ENCODE measurements around the gene AMBRA1. TPM values are rescaled to one million over a fixed set of nuclear protein-coding genes. Genes with fewer than 3 reads are reported as not detected.

The AMBRA1 gene
- total and polyA plus RNA-seq, 2 donors: 8.7 to 20.6 TPM

DNA sequence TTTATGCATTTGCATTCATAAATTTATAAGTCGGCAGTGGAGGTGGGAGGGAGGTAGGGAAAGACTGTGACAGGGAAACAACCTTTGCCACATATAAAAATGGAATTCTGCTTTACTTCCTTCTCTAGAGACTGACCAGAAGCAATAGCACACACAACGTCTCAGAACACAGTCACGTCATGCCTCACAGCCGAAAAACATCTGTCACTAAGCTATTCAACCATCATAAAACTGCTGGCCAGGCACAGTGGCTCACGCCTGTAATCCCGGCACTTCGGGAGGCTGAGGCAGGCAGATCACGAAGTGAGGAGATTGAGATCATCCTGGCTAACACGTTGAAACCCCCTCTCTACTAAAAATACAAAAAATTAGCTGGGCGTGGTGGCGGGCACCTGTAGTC is 101.3 kb downstream of the AMBRA1 start:
- Histone ChIP-seq H3K36me3 (ENCODE audit: control insufficient read depth in 2 of 2, insufficient read depth in 2 of 2, low read length in 1 of 2) (peaks cover 12 to 38% of the 10 kb centered on the region in 2 donors), H3K9me3 (ENCODE audit: control insufficient read depth in 2 of 2, insufficient read depth in 1 of 2, low read length in 1 of 2) (no peaks in the 10 kb centered on the region), H3K27me3 (ENCODE audit: control insufficient read depth in 2 of 2, insufficient read depth in 1 of 2, low read length in 1 of 2) (no peaks in the 10 kb centered on the region), H3K4me3 (ENCODE audit: low read length in 2 of 2) (no peak overlapping the region), H3K27ac (ENCODE audit: low read depth in 1 of 2, low read length in 1 of 2) (no peak overlapping the region), H3K4me1 (ENCODE audit: control insufficient read depth in 2 of 2, insufficient read depth in 2 of 2, low read length in 2 of 2) (peaks cover 0 to 3% of the 10 kb centered on the region in 2 donors)
- DNase-seq (ENCODE audit: low read depth in 6 of 9, low spot score in 9 of 9): no peak
- 95% methylated on average over 11 of the region's 11 CpGs for WGBS

DNA sequence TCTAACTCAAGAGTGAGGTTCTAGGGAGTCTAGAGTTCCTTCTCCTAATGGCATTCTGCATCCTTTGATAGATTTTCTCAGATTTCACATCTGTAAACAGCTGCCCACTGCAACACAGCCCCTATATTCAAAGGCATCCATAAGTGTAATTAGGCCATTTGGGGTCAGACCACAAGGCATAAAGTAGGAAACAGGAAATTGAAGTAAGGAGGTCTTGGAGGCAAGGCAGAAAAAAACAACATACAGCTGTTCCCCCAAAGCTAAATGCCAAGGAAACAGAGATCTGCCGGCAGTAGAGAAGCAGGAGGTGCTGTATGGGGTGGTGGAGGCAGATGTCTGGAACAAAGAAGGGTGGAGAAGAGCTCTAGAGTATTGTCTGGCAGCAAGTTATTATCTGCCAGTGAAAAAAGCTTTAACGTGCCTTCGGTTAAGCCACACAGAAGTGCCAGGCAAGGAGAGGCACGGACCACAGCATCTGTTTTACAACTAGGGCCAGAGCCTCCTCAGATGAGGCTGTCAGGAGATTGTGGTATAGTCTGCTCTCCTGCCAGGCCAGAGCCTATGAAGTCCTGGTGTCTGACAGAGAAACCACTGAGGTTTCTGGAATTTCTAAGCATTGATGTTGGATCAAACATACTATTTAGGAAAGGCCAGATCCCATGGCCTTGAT is 102.0 kb downstream of the AMBRA1 start:
- no peak overlapping the region for H3K4me3 ChIP-seq (ENCODE audit: low read length in 2 of 2)
- H3K4me1 ChIP-seq (ENCODE audit: control insufficient read depth in 2 of 2, insufficient read depth in 2 of 2, low read length in 2 of 2): peaks cover 0 to 3% of the 10 kb centered on the region in 2 donors
- 49% methylated on average over 4 of the region's 4 CpGs for WGBS
- peaks cover 12 to 36% of the 10 kb centered on the region in 2 donors for H3K36me3 ChIP-seq (ENCODE audit: control insufficient read depth in 2 of 2, insufficient read depth in 2 of 2, low read length in 1 of 2)
- H3K27me3 ChIP-seq (ENCODE audit: control insufficient read depth in 2 of 2, insufficient read depth in 1 of 2, low read length in 1 of 2): no peaks in the 10 kb centered on the region
- no peaks in the 10 kb centered on the region for H3K9me3 ChIP-seq (ENCODE audit: control insufficient read depth in 2 of 2, insufficient read depth in 1 of 2, low read length in 1 of 2)
- no peak for DNase-seq (ENCODE audit: low read depth in 6 of 9, low spot score in 9 of 9)
- no peak overlapping the region for H3K27ac ChIP-seq (ENCODE audit: low read depth in 1 of 2, low read length in 1 of 2)

DNA sequence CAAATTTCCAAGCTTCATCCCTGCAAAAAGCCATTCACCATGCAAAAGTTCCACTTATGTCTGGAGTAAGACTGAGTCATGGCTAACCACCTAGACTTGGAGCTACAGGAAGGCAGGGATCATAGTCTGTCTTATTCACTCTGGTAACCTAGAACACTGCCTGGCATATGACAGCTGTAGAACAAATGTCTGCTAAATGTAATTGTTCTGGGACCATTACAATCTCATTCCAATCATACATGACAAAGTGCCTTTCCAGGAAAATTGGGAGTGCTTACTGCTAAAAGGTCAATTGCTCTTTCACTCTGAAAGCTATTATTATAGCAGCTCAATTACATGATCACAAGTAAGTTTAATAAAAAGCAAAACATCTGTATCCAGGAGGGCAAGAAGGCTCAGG is 103.2 kb downstream of the AMBRA1 start:
- Histone ChIP-seq H3K4me3 (ENCODE audit: low read length in 2 of 2) (no peak overlapping the region), H3K27me3 (ENCODE audit: control insufficient read depth in 2 of 2, insufficient read depth in 1 of 2, low read length in 1 of 2) (no peaks in the 10 kb centered on the region), H3K27ac (ENCODE audit: low read depth in 1 of 2, low read length in 1 of 2) (no peak overlapping the region), H3K4me1 (ENCODE audit: control insufficient read depth in 2 of 2, insufficient read depth in 2 of 2, low read length in 2 of 2) (peaks cover 0 to 3% of the 10 kb centered on the region in 2 donors), H3K36me3 (ENCODE audit: control insufficient read depth in 2 of 2, insufficient read depth in 2 of 2, low read length in 1 of 2) (peaks cover 12 to 43% of the 10 kb centered on the region in 2 donors), H3K9me3 (ENCODE audit: control insufficient read depth in 2 of 2, insufficient read depth in 1 of 2, low read length in 1 of 2) (no peaks in the 10 kb centered on the region)
- DNase-seq (ENCODE audit: low read depth in 6 of 9, low spot score in 9 of 9): no peak

DNA sequence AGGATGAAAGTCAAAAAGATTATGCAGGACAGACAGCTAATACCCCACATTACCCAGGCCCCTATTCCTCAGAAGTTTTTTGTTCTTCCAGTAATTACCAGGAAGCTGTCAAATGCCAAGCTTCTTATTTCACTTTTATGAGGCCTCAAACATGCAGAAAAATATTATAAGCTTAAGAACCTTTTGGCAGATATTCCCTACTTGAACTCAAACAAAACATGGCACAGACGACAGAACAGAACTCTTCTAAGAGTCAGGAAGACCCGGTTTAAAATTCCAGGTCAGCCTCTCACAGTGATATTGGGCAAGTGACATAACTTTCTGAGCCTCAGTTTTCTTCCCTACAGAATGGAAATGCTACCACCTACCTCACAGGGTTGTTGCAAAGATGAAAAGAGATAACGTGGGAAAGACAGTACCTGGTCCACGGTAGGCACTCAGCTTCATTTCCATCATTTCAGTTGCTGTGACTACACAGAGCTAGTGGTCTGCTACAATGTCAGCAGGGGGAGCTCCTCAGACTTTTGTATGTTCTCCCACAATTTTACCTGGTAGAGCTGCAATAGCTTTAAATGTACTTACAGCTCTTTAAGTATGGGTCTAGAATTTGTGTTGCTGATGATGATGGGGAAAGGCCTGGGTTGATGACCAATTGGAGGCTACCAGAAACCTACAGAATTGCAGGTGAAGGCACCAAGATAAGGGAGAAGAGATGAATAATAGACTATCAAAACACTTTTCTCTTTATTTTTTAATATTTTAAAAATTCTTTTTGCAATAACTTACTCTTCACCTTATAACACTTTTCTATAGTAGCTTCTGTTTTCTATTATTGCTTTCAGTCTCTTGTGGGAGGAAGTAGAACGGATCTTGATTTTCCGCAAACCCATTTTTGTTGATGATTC is 103.9 kb downstream of the AMBRA1 start:
- WGBS: 81% methylated on average over 6 of the region's 6 CpGs
- H3K9me3 ChIP-seq (ENCODE audit: control insufficient read depth in 2 of 2, insufficient read depth in 1 of 2, low read length in 1 of 2): no peaks in the 10 kb centered on the region
- H3K4me3 ChIP-seq (ENCODE audit: low read length in 2 of 2): no peak overlapping the region
- no peaks in the 10 kb centered on the region for H3K27me3 ChIP-seq (ENCODE audit: control insufficient read depth in 2 of 2, insufficient read depth in 1 of 2, low read length in 1 of 2)
- peak in 8 of 9 donors; percentile 33 to 74 (median 37) for DNase-seq (ENCODE audit: low read depth in 6 of 9, low spot score in 9 of 9)
- H3K27ac ChIP-seq (ENCODE audit: low read depth in 1 of 2, low read length in 1 of 2): no peak overlapping the region
- peaks cover 12 to 44% of the 10 kb centered on the region in 2 donors for H3K36me3 ChIP-seq (ENCODE audit: control insufficient read depth in 2 of 2, insufficient read depth in 2 of 2, low read length in 1 of 2)
- H3K4me1 ChIP-seq (ENCODE audit: control insufficient read depth in 2 of 2, insufficient read depth in 2 of 2, low read length in 2 of 2): peaks cover 0 to 3% of the 10 kb centered on the region in 2 donors

DNA sequence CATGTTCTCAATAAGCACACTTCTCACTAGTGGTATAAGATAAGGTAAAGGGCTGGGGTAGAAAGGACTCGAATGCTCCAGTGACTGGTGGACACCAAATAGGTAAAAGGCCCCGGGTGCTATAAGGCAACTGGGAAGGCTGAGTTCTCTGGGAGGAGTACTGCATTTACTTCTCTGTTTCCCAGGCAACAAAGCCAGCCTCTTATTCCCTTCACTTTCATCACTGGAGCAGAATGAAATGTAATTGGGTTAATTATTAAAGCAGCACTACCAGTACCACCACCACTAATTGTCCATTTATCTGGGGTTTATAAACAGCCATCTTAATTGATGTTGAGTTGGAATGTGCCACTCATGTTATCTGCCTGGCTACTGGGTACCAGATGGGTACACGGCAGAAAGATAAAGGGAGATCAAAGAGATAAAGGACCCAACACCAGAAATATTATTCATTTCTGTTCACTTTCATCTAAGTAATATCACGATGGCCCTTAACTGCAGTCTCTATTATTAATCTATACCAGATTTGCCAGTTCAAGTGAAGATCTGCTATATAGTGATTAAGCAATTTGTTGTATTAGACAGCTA is 107.9 kb downstream of the AMBRA1 start:
- H3K9me3 ChIP-seq (ENCODE audit: control insufficient read depth in 2 of 2, insufficient read depth in 1 of 2, low read length in 1 of 2): no peaks in the 10 kb centered on the region
- 86% methylated on average over 4 of the region's 4 CpGs for WGBS
- no peaks in the 10 kb centered on the region for H3K27me3 ChIP-seq (ENCODE audit: control insufficient read depth in 2 of 2, insufficient read depth in 1 of 2, low read length in 1 of 2)
- no peak overlapping the region for H3K4me3 ChIP-seq (ENCODE audit: low read length in 2 of 2)
- H3K4me1 ChIP-seq (ENCODE audit: control insufficient read depth in 2 of 2, insufficient read depth in 2 of 2, low read length in 2 of 2): no peaks in the 10 kb centered on the region
- H3K27ac ChIP-seq (ENCODE audit: low read depth in 1 of 2, low read length in 1 of 2): no peak overlapping the region
- H3K36me3 ChIP-seq (ENCODE audit: control insufficient read depth in 2 of 2, insufficient read depth in 2 of 2, low read length in 1 of 2): peaks cover 11 to 22% of the 10 kb centered on the region in 2 donors
- no peak for DNase-seq (ENCODE audit: low read depth in 6 of 9, low spot score in 9 of 9)

DNA sequence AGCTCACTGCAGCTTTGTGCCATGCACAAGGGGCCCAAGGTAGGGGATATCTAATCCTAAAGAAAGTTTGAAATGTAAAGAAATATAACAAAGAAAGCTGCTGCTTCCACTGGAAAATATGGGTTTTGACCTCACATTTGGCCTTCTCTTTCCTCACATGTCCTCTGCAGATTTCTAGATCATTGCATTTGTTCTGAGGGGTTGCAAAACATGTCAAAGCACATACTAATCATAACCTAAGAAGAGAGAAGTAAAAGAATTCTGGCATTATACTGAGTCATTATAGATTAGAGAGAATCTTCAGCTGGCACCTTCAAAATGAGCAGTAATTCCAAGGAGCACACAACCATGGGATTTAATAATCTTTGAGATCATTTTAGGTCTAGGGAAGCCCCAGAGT is 109.7 kb downstream of the AMBRA1 start:
- H3K4me1 ChIP-seq (ENCODE audit: control insufficient read depth in 2 of 2, insufficient read depth in 2 of 2, low read length in 2 of 2): no peaks in the 10 kb centered on the region

DNA sequence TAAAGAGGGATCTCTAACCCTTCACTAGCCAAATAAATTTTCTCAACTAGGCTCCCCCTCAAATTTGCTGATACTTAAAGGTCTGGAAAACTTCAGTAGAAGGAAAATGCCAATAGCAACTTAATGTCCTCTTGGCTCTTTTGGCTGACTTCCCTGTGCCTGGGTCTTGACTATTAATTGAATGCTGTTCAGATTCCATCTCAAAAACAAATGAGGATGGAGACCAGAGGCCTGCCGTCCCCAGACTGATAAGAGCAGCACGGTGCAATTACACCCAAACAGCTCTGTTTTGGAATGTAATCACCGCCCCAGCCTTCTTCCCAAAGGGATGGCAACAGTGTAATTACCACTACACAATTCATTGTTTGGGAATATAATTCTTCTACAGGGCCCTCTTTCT is 112.9 kb downstream of the AMBRA1 start:
- DNase-seq (ENCODE audit: low read depth in 6 of 9, low spot score in 9 of 9): no peak
- Histone ChIP-seq H3K36me3 (ENCODE audit: control insufficient read depth in 2 of 2, insufficient read depth in 2 of 2, low read length in 1 of 2) (peaks cover 8 to 19% of the 10 kb centered on the region in 2 donors), H3K27me3 (ENCODE audit: control insufficient read depth in 2 of 2, insufficient read depth in 1 of 2, low read length in 1 of 2) (no peaks in the 10 kb centered on the region), H3K4me3 (ENCODE audit: low read length in 2 of 2) (no peak overlapping the region), H3K4me1 (ENCODE audit: control insufficient read depth in 2 of 2, insufficient read depth in 2 of 2, low read length in 2 of 2) (no peaks in the 10 kb centered on the region), H3K27ac (ENCODE audit: low read depth in 1 of 2, low read length in 1 of 2) (no peak overlapping the region), H3K9me3 (ENCODE audit: control insufficient read depth in 2 of 2, insufficient read depth in 1 of 2, low read length in 1 of 2) (no peaks in the 10 kb centered on the region)
- WGBS: 98% methylated on average over 3 of the region's 3 CpGs

More for the DNA sequence above, 109.7 kb downstream of the AMBRA1 start:
- no peaks in the 10 kb centered on the region for H3K9me3 ChIP-seq (ENCODE audit: control insufficient read depth in 2 of 2, insufficient read depth in 1 of 2, low read length in 1 of 2)
- no peak overlapping the region for H3K4me3 ChIP-seq (ENCODE audit: low read length in 2 of 2)
- DNase-seq (ENCODE audit: low read depth in 6 of 9, low spot score in 9 of 9): no peak
- H3K36me3 ChIP-seq (ENCODE audit: control insufficient read depth in 2 of 2, insufficient read depth in 2 of 2, low read length in 1 of 2): peaks cover 8 to 17% of the 10 kb centered on the region in 2 donors
- no peaks in the 10 kb centered on the region for H3K27me3 ChIP-seq (ENCODE audit: control insufficient read depth in 2 of 2, insufficient read depth in 1 of 2, low read length in 1 of 2)
- no peak overlapping the region for H3K27ac ChIP-seq (ENCODE audit: low read depth in 1 of 2, low read length in 1 of 2)

DNA sequence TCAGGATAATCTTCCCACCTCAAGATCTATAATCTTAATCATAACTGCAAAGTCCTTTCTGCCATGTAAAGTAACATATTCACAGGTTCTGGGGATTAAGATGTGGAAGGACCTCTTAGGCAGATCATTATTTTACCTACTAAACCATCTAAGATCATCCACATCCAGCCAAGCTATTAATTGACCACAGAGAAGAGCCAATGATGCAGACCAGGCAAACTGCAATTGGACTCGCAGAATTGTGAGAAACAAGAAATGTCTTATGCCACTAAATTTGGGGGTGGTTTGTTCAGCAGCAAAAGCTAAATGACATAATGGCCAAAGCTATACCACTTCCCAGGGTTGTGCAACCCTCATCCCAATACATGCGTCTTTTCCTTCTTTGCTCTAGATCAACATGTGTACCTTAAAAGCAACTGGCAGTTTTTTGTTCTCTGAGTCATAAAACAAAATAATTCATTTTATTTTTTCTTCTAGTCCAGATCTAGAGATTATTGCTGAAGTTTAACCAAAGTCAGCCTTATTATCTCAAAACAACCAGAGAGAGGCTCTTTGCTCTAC is 113.6 kb downstream of the AMBRA1 start:
- Histone ChIP-seq H3K9me3 (ENCODE audit: control insufficient read depth in 2 of 2, insufficient read depth in 1 of 2, low read length in 1 of 2) (no peaks in the 10 kb centered on the region), H3K27me3 (ENCODE audit: control insufficient read depth in 2 of 2, insufficient read depth in 1 of 2, low read length in 1 of 2) (no peaks in the 10 kb centered on the region), H3K4me1 (ENCODE audit: control insufficient read depth in 2 of 2, insufficient read depth in 2 of 2, low read length in 2 of 2) (no peaks in the 10 kb centered on the region), H3K27ac (ENCODE audit: low read depth in 1 of 2, low read length in 1 of 2) (no peak overlapping the region), H3K4me3 (ENCODE audit: low read length in 2 of 2) (no peak overlapping the region), H3K36me3 (ENCODE audit: control insufficient read depth in 2 of 2, insufficient read depth in 2 of 2, low read length in 1 of 2) (peaks cover 8 to 15% of the 10 kb centered on the region in 2 donors)
- DNase-seq (ENCODE audit: low read depth in 6 of 9, low spot score in 9 of 9): no peak
- 96% methylated on average over 2 of the region's 2 CpGs for WGBS

DNA sequence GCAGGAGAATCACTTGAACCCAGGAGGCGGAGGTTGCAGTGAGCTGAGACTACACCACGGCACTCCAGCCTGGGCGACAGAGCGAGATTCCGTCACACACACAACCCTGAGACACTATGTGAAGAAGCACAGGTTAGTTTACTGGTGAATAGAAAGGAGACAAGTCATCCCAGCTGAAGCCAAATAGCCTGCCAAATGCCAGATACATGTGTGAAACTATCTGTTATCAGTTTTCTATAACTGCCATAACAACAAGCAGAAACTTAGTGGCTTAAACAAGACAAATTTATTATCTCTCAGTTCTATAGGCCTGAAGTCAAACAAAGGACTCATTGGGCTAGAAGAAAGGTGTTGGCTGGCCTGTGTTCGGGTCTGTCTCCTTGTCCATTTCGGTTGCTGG is 114.2 kb downstream of the AMBRA1 start:
- Histone ChIP-seq H3K27me3 (ENCODE audit: control insufficient read depth in 2 of 2, insufficient read depth in 1 of 2, low read length in 1 of 2) (no peaks in the 10 kb centered on the region), H3K9me3 (ENCODE audit: control insufficient read depth in 2 of 2, insufficient read depth in 1 of 2, low read length in 1 of 2) (no peaks in the 10 kb centered on the region), H3K4me1 (ENCODE audit: control insufficient read depth in 2 of 2, insufficient read depth in 2 of 2, low read length in 2 of 2) (no peaks in the 10 kb centered on the region), H3K36me3 (ENCODE audit: control insufficient read depth in 2 of 2, insufficient read depth in 2 of 2, low read length in 1 of 2) (peaks cover 8 to 15% of the 10 kb centered on the region in 2 donors), H3K4me3 (ENCODE audit: low read length in 2 of 2) (no peak overlapping the region), H3K27ac (ENCODE audit: low read depth in 1 of 2, low read length in 1 of 2) (no peak overlapping the region)
- DNase-seq (ENCODE audit: low read depth in 6 of 9, low spot score in 9 of 9): no peak
- WGBS: 98% methylated on average over 7 of the region's 7 CpGs
